ENCODE data around the gene PFKFB2. TPM values are rescaled to one million over a fixed set of nuclear protein-coding genes. Genes with fewer than 3 reads are reported as not detected.

Gene PFKFB2
- polyA plus RNA-seq, 1 donor (not counting 4 experiments of a cell fraction or from before 2014, with no cell fraction given) = 12.2 TPM

- DNase-seq (ENCODE audit: low read depth, low spot score) (no peak), FAIRE-seq (no peak)
- no peaks in the 10 kb centered on the region for H3K27me3 ChIP-seq (ENCODE audit: control insufficient read depth, extremely low read depth, insufficient read depth, low read length)
- no peak overlapping the region for H3K9ac ChIP-seq (ENCODE audit: control insufficient read depth, extremely low read depth, insufficient read depth, low read length)
- peaks cover 8 to 23% of the 10 kb centered on the region in 2 experiments for H3K36me3 ChIP-seq (ENCODE audit: control insufficient read depth in 2 of 2, extremely low read depth in 1 of 2, insufficient read depth in 2 of 2, low read length in 2 of 2)
- H4K20me1 ChIP-seq (ENCODE audit: control insufficient read depth, extremely low read depth, insufficient read depth, low read length) = no peaks in the 10 kb centered on the region
- H3K9me1 ChIP-seq (ENCODE audit: control insufficient read depth, extremely low read depth, insufficient read depth, low read length) = no peaks in the 10 kb centered on the region
- H3K4me3 ChIP-seq (ENCODE audit: control insufficient read depth in 2 of 3, extremely low read depth in 1 of 3, insufficient read depth in 2 of 3, low read depth in 1 of 3, low read length in 3 of 3) = no peak overlapping the region
- no peaks in the 10 kb centered on the region for H3K79me2 ChIP-seq (ENCODE audit: control insufficient read depth, insufficient read depth, low read length)
- H2AFZ ChIP-seq (ENCODE audit: control insufficient read depth, low read length) = no peak overlapping the region
- TF ChIP-seq EZH2 (IDR thresholded peaks at IDR 0.05; ENCODE audit: low read length) (no peak), CTCF (optimal IDR thresholded peaks at IDR 0.05 in 1 of 3, IDR thresholded peaks at IDR 0.05 in 1 of 3, conservative IDR thresholded peaks at IDR 0.05 in 1 of 3; ENCODE audit: extremely low read depth in 1 of 3, insufficient read depth in 2 of 3, low read length in 3 of 3) (no peak)
- dilution Hi-C loops (cut with MboI; ENCODE audit: extremely low pct_ligation_motif_present, low sequenced_read_pairs) = no loop called here
- H3K4me2 ChIP-seq (ENCODE audit: control insufficient read depth, extremely low read depth, insufficient read depth, low read depth, low read length) = no peak overlapping the region
- H3K27ac ChIP-seq (ENCODE audit: control insufficient read depth, insufficient read depth, low read length) = no peak overlapping the region
- no peaks in the 10 kb centered on the region for H3K9me3 ChIP-seq (ENCODE audit: control insufficient read depth, low read depth, low read length)
- no peaks in the 10 kb centered on the region for H3K4me1 ChIP-seq (ENCODE audit: control insufficient read depth, extremely low read depth, insufficient read depth, low read length)
Observed at GRCh38 chr1:207059881-207060280, 6.8 kb downstream of the PFKFB2 start.

GRCh38 chr1:207060596-207060995 is 7.5 kb downstream of the PFKFB2 start:
- DNase-seq (ENCODE audit: low read depth, low spot score) (no peak), FAIRE-seq (no peak)
- Histone ChIP-seq H3K4me1 (ENCODE audit: control insufficient read depth, extremely low read depth, insufficient read depth, low read length) (no peaks in the 10 kb centered on the region), H4K20me1 (ENCODE audit: control insufficient read depth, extremely low read depth, insufficient read depth, low read length) (no peaks in the 10 kb centered on the region), H3K9me1 (ENCODE audit: control insufficient read depth, extremely low read depth, insufficient read depth, low read length) (no peaks in the 10 kb centered on the region), H3K79me2 (ENCODE audit: control insufficient read depth, insufficient read depth, low read length) (no peaks in the 10 kb centered on the region), H3K4me2 (ENCODE audit: control insufficient read depth, extremely low read depth, insufficient read depth, low read depth, low read length) (no peak overlapping the region), H3K27me3 (ENCODE audit: control insufficient read depth, extremely low read depth, insufficient read depth, low read length) (no peaks in the 10 kb centered on the region), H3K9me3 (ENCODE audit: control insufficient read depth, low read depth, low read length) (no peaks in the 10 kb centered on the region), H3K36me3 (ENCODE audit: control insufficient read depth in 2 of 2, extremely low read depth in 1 of 2, insufficient read depth in 2 of 2, low read length in 2 of 2) (peaks cover 11 to 27% of the 10 kb centered on the region in 2 experiments), H3K4me3 (ENCODE audit: control insufficient read depth in 2 of 3, extremely low read depth in 1 of 3, insufficient read depth in 2 of 3, low read depth in 1 of 3, low read length in 3 of 3) (no peak overlapping the region), H2AFZ (ENCODE audit: control insufficient read depth, low read length) (no peak overlapping the region), H3K9ac (ENCODE audit: control insufficient read depth, extremely low read depth, insufficient read depth, low read length) (no peak overlapping the region), H3K27ac (ENCODE audit: control insufficient read depth, insufficient read depth, low read length) (no peak overlapping the region)
- dilution Hi-C loops (cut with MboI; ENCODE audit: extremely low pct_ligation_motif_present, low sequenced_read_pairs) = no loop called here
- TF ChIP-seq CTCF (optimal IDR thresholded peaks at IDR 0.05 in 1 of 3, IDR thresholded peaks at IDR 0.05 in 1 of 3, conservative IDR thresholded peaks at IDR 0.05 in 1 of 3; ENCODE audit: extremely low read depth in 1 of 3, insufficient read depth in 2 of 3, low read length in 3 of 3) (no peak), EZH2 (IDR thresholded peaks at IDR 0.05; ENCODE audit: low read length) (no peak)
